SK-N-SH (cell line): ENCODE data around the gene PRRG4. TPM values are rescaled to one million over a fixed set of nuclear protein-coding genes. Genes with fewer than 3 reads are reported as not detected.

Experiments
- CTCF ChIA-PET: fragments of 300-600, 350-600 bp; formaldehyde crosslinking; extraction: SDS; loops from one replicate; lab custom pipeline; 2021; lab: Yijun Ruan, JAX
- POLR2A ChIA-PET: fragments of 350-600 bp; sonication (Branson Sonifier 250); formaldehyde crosslinking; extraction: SDS; loops from one replicate; lab custom pipeline; 2020; ENCODE audit warnings: antibody characterized with exemption, inconsistent platforms; lab: Yijun Ruan, JAX
- DNase-seq: peaks from one replicate; pipeline ENCODE4 v3.0.0; 2012
- H2AFZ ChIP-seq: fragments of 200-600 bp; sonication (generic); 2 replicates; pipeline ENCODE4 v1.8.1; 2016; ENCODE audit warnings: antibody characterized with exemption, mild to moderate bottlenecking, low read depth
- H3F3A ChIP-seq: fragments of 200-600 bp; sonication (generic); replicated peaks from 2 replicates; pipeline ENCODE3; 2016; ENCODE audit warnings: antibody characterized with exemption, mild to moderate bottlenecking; ENCODE audit not compliant: insufficient read depth
- H3K27ac ChIP-seq, 2 experiments: fragments of 200-500 bp in 1 of 2; fragments of 200-600 bp in 1 of 2; sonication (Bioruptor generic) in 1 of 2; sonication (generic), shearing (Covaris generic) in 1 of 2; 2 replicates each; pipeline versions ENCODE4 v1.5.1 to v1.6.1; 2014 to 2016; ENCODE audit warnings: low read depth in 2 of 2, inconsistent platforms in 1 of 2, low read length in 1 of 2, mild to moderate bottlenecking in 1 of 2, mixed read lengths in 1 of 2
- H3K27me3 ChIP-seq: fragments of 200-600 bp; sonication (generic), shearing (Covaris generic); 2 replicates; pipeline ENCODE4 v1.6.1; 2016; ENCODE audit warnings: mixed run types; ENCODE audit not compliant: insufficient read depth
- H3K36me3 ChIP-seq, 2 experiments: fragments of 200-500 bp in 1 of 2; fragments of 200-600 bp in 1 of 2; sonication (Bioruptor generic) in 1 of 2; sonication (generic) in 1 of 2; replicated peaks in 1 of 2; 2 replicates each; pipeline versions ENCODE3 to v1.5.1; 2014 to 2016; ENCODE audit warnings: low read length in 1 of 2, mild to moderate bottlenecking in 1 of 2; ENCODE audit not compliant: insufficient read depth in 2 of 2, control insufficient read depth in 1 of 2
- H3K4me1 ChIP-seq, 2 experiments: fragments of 200-500 bp in 1 of 2; fragments of 200-600 bp in 1 of 2; sonication (Bioruptor generic) in 1 of 2; sonication (generic), shearing (Covaris generic) in 1 of 2; 2 replicates each; pipeline versions ENCODE4 v1.5.1 to v1.6.1; 2014 to 2016; ENCODE audit warnings: low read depth in 1 of 2, low read length in 1 of 2, mixed run types in 1 of 2; ENCODE audit not compliant: insufficient read depth in 2 of 2, control insufficient read depth in 1 of 2
- H3K4me2 ChIP-seq: fragments of 200-600 bp; sonication (generic), shearing (Covaris generic); 2 replicates; pipeline ENCODE4 v1.6.1; 2017; ENCODE audit warnings: mixed run types
- H3K4me3 ChIP-seq, 2 experiments: fragments of 200-500 bp in 1 of 2; fragments of 200-600 bp in 1 of 2; sonication (Bioruptor generic) in 1 of 2; sonication (generic), shearing (Covaris generic) in 1 of 2; 2 replicates each; pipeline versions ENCODE4 v1.5.1 to v1.8.1; 2014 to 2016; ENCODE audit warnings: low read depth in 2 of 2, inconsistent platforms in 1 of 2, low read length in 1 of 2, mild to moderate bottlenecking in 1 of 2, mixed read lengths in 1 of 2, moderate library complexity in 1 of 2
- H3K79me2 ChIP-seq: fragments of 200-600 bp; sonication (generic); 2 replicates; pipeline ENCODE4 v1.8.1; 2017; ENCODE audit warnings: mild to moderate bottlenecking; ENCODE audit not compliant: insufficient read depth
- H3K9ac ChIP-seq: fragments of 200-600 bp; sonication (generic); 2 replicates; pipeline ENCODE4 v1.6.1; 2017; ENCODE audit warnings: mixed run types
- H3K9me2 ChIP-seq: fragments of 200-600 bp; sonication (generic); 2 replicates; pipeline ENCODE4 v1.6.1; 2017; ENCODE audit warnings: mixed run types
- H3K9me3 ChIP-seq: fragments of 200-600 bp; sonication (generic); 2 replicates; pipeline ENCODE4 v1.6.1; 2017; ENCODE audit warnings: mixed run types, mild to moderate bottlenecking, moderate library complexity
- H4K20me1 ChIP-seq: fragments of 200-600 bp; sonication (generic); 2 replicates; pipeline ENCODE4 v1.6.1; 2017; ENCODE audit warnings: mild to moderate bottlenecking, mixed run types; ENCODE audit not compliant: insufficient read depth
- CHD2 ChIP-seq: fragments of 150-350 bp; IDR thresholded peaks from 2 replicates; pipeline ENCODE4 v1.6.1; 2018; ENCODE audit warnings: low read length; ENCODE audit not compliant: partially characterized antibody
- ELF1 ChIP-seq: IDR thresholded peaks from 2 replicates; pipeline ENCODE4 v1.4.0; 2012
- EZH2phosphoT487 ChIP-seq: fragments of 200-600 bp; sonication (generic); IDR thresholded peaks from 2 replicates; pipeline ENCODE4 v1.6.1; 2017; ENCODE audit warnings: low read depth, mixed run types, mild to moderate bottlenecking, antibody characterized with exemption, moderate library complexity, borderline replicate concordance
- GABPA ChIP-seq: IDR thresholded peaks from 2 replicates; pipeline ENCODE4 v1.4.0; 2012; ENCODE audit warnings: low read depth, mild to moderate bottlenecking
- JUND ChIP-seq: IDR thresholded peaks from 2 replicates; pipeline ENCODE4 v1.4.0; 2012
- MEF2A ChIP-seq: IDR thresholded peaks from 2 replicates; pipeline ENCODE4 v1.4.0; 2012; ENCODE audit warnings: low read depth, borderline replicate concordance
- MXI1 ChIP-seq: IDR thresholded peaks from 2 replicates; pipeline ENCODE4 v1.6.1; 2012; ENCODE audit warnings: mild to moderate bottlenecking, low read depth, low read length, improper control_type of control experiment
- NFIC ChIP-seq: IDR thresholded peaks from 2 replicates; pipeline ENCODE4 v1.4.0; 2012; ENCODE audit warnings: borderline replicate concordance
- NRF1 ChIP-seq: IDR thresholded peaks from 2 replicates; pipeline ENCODE4 v1.6.1; 2012; ENCODE audit warnings: low read depth, mild to moderate bottlenecking, low read length
- RAD21 ChIP-seq: IDR thresholded peaks from 2 replicates; pipeline ENCODE4 v1.6.1; 2012; ENCODE audit warnings: mild to moderate bottlenecking, low read length
- RCOR1 ChIP-seq: fragments of 150-350 bp; IDR thresholded peaks from 2 replicates; pipeline ENCODE4 v1.6.1; 2017; ENCODE audit warnings: antibody characterized with exemption, low read length
- TAF1 ChIP-seq: IDR thresholded peaks from 2 replicates; pipeline ENCODE4 v1.6.1; 2012; ENCODE audit warnings: low read depth, mild to moderate bottlenecking, low read length, moderate library complexity, borderline replicate concordance
- TCF12 ChIP-seq: IDR thresholded peaks from 2 replicates; pipeline ENCODE4 v1.4.0; 2012
- TEAD4 ChIP-seq: IDR thresholded peaks from 2 replicates; pipeline ENCODE4 v1.4.0; 2012; ENCODE audit warnings: mild to moderate bottlenecking, borderline replicate concordance; ENCODE audit not compliant: insufficient read depth
- YY1 ChIP-seq: IDR thresholded peaks from 2 replicates; pipeline ENCODE4 v1.4.0; 2012; ENCODE audit warnings: low read depth, mild to moderate bottlenecking
- WGBS: methylation state at CpG from one replicate; pipeline ENCODE4 v1.1.6; 2017; ENCODE audit warnings: low lambda C conversion rate; 5-methylcytosine and 5-hydroxymethylcytosine counted together
- polyA plus RNA-seq, 3 experiments: library from polyadenylated mRNA; depleted of rRNA; stranded (reverse); fragments of >200 nt; gene quantifications; 2 replicates each; pipeline ENCODE4 v1.2.3, GENCODE V29; 2012
- TF ChIP-seq, protein P1 (sequence below): IDR thresholded peaks from 2 replicates; pipeline ENCODE4 v1.4.0; 2012; ENCODE audit warnings: low read depth, borderline replicate concordance
- TF ChIP-seq, protein P2 (sequence below): fragments of 200-600 bp; sonication (generic); IDR thresholded peaks from 2 replicates; pipeline ENCODE4 v1.6.1; 2017; ENCODE audit warnings: antibody characterized with exemption, mild to moderate bottlenecking, moderate library complexity
- TF ChIP-seq, protein P3 (sequence below): IDR thresholded peaks from 2 replicates; pipeline ENCODE4 v1.4.0; 2012; ENCODE audit warnings: low read depth
- TF ChIP-seq, protein P4 (sequence below): fragments of 150-350 bp; IDR thresholded peaks from 2 replicates; pipeline ENCODE4 v1.6.1; 2016; ENCODE audit warnings: mild to moderate bottlenecking, low read depth, low read length
- TF ChIP-seq, protein P5 (sequence below): IDR thresholded peaks from 2 replicates; pipeline ENCODE4; 2012

The PRRG4 gene
- polyA plus RNA-seq, 1 of the 3 experiments (the other 2 are of a cell fraction) = 0.21 TPM

DNA sequence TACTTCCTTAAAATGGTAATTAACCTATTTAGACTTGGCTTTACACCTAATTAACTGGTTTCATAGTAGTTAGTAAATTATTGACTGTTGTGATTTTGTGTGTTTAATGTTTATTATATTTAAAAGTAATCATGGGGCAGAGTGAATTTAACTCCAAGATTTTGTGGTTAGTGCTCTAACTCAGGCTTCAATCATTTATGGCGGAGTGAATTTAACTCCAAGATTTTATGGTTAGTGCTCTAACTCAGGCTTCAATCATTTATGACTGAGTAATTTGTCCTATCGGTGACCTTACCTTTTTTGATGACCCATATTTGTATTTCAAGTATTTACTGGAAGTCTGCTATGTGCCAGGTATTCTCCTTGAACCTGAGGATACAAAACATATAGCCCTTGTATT, 7.2 kb downstream of the PRRG4 start (continued):
- TF ChIP-seq EZH2phosphoT487 (no peak), NFIC (no peak)

DNA sequence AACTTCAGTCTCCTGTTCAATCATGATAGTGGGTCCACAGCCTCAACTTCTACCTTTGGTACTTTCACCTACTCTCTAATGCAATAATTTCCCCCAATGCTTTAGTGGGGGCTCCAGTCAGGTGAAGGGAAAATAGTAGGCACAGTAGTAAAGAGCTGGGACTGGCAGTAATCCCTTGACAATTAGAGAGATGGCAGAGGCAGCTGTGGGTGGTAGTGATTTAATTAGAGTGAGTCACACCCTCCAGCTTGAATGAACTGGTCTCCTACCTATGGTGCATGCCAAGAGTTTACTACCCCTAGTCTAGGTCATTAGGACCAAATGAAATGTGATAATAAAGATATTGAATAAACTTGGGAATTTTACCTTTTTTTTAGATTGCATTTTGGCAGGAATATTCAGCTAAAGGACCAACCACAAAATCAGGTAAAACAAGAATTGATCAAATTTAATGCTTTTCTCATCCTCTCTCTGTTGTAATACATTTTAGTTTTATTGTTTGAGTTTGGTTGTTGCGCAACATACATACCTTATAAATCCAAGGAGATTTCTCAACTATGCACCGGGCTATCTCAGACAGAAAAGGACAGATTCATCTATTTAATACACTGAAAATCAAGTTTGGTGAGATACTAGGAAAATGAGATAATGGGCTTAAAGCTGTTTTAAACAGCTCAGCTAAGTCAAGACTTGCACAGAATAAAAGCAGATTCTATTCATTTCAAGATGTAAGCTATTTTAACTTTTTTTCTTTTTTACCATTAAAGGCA, 9.0 kb downstream of the PRRG4 start:
- H3K9me3 ChIP-seq = no peaks in the 10 kb centered on the region
- no peaks in the 10 kb centered on the region for H4K20me1 ChIP-seq
- H3K9me2 ChIP-seq = no peaks in the 10 kb centered on the region
- ChIA-PET POLR2A (no interaction called here), CTCF (interaction anchor here (1.3 kb wide), 1 partner anchor 29 kb away, joined by 3 read pairs; no protein-coding TSS in a partner anchor)
- no peak overlapping the region for H3K4me3 ChIP-seq
- no peak for DNase-seq
- H3K27ac ChIP-seq = no peak overlapping the region
- no peaks in the 10 kb centered on the region for H3F3A ChIP-seq
- H2AFZ ChIP-seq = no peak overlapping the region
- no peak overlapping the region for H3K9ac ChIP-seq
- WGBS = 54% methylated on average over 2 of the region's 2 CpGs
- H3K79me2 ChIP-seq = no peaks in the 10 kb centered on the region
- TF ChIP-seq GABPA = no peak
- no peak for TF ChIP-seq NFIC
- TF ChIP-seq MXI1 = no peak
- no peak for TF ChIP-seq YY1
- TF ChIP-seq MEF2A = no peak
- no peak for TF ChIP-seq TCF12
- TF ChIP-seq, protein P1, sequence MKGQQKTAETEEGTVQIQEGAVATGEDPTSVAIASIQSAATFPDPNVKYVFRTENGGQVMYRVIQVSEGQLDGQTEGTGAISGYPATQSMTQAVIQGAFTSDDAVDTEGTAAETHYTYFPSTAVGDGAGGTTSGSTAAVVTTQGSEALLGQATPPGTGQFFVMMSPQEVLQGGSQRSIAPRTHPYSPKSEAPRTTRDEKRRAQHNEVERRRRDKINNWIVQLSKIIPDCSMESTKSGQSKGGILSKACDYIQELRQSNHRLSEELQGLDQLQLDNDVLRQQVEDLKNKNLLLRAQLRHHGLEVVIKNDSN = no peak
- TF ChIP-seq, protein P2, sequence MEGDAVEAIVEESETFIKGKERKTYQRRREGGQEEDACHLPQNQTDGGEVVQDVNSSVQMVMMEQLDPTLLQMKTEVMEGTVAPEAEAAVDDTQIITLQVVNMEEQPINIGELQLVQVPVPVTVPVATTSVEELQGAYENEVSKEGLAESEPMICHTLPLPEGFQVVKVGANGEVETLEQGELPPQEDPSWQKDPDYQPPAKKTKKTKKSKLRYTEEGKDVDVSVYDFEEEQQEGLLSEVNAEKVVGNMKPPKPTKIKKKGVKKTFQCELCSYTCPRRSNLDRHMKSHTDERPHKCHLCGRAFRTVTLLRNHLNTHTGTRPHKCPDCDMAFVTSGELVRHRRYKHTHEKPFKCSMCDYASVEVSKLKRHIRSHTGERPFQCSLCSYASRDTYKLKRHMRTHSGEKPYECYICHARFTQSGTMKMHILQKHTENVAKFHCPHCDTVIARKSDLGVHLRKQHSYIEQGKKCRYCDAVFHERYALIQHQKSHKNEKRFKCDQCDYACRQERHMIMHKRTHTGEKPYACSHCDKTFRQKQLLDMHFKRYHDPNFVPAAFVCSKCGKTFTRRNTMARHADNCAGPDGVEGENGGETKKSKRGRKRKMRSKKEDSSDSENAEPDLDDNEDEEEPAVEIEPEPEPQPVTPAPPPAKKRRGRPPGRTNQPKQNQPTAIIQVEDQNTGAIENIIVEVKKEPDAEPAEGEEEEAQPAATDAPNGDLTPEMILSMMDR = no peak
- no peaks in the 10 kb centered on the region for H3K36me3 ChIP-seq
- H3K4me1 ChIP-seq = no peaks in the 10 kb centered on the region
- no peaks in the 10 kb centered on the region; the same call in 1 of the 2 replicates for H3K27me3 ChIP-seq
- no peak overlapping the region for H3K4me2 ChIP-seq

DNA sequence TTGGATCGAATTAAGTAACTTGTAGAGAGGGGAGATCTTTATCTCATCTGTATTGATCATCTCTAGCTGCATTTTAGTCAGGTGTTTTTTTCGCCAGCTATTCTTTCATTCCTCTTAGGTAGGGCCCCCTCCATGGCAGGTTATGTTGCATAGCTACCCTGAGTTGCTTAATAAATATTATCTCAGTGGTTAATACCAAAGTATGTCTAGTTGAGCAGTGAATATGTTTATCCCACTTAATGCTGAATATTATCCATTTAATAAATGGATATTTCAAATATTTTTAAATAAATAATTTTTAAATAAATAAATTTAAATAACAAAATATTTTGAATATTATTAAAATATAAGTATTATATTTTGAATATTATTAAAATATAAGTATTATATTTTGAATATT, 9.6 kb downstream of the PRRG4 start:
- H3K27ac ChIP-seq = no peak overlapping the region
- ChIA-PET POLR2A (no interaction called here), CTCF (interaction anchor here (1.3 kb wide), 1 partner anchor 30 kb away, joined by 3 read pairs; no protein-coding TSS in a partner anchor)
- DNase-seq = no peak
- H4K20me1 ChIP-seq = no peaks in the 10 kb centered on the region
- no peaks in the 10 kb centered on the region for H3K4me1 ChIP-seq
- no peaks in the 10 kb centered on the region for H3K9me2 ChIP-seq
- no peak overlapping the region for H2AFZ ChIP-seq
- H3K4me2 ChIP-seq = no peak overlapping the region
- no peak overlapping the region for H3K9ac ChIP-seq
- H3K79me2 ChIP-seq = no peaks in the 10 kb centered on the region
- H3K27me3 ChIP-seq = no peaks in the 10 kb centered on the region; the same call in 1 of the 2 replicates
- 28% methylated on average over 2 of the region's 2 CpGs for WGBS
- no peaks in the 10 kb centered on the region for H3K36me3 ChIP-seq
- no peak overlapping the region for H3K4me3 ChIP-seq
- no peaks in the 10 kb centered on the region for H3F3A ChIP-seq
- no peaks in the 10 kb centered on the region for H3K9me3 ChIP-seq
- TF ChIP-seq, protein P3, sequence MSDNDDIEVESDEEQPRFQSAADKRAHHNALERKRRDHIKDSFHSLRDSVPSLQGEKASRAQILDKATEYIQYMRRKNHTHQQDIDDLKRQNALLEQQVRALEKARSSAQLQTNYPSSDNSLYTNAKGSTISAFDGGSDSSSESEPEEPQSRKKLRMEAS = no peak
- no peak for TF ChIP-seq TCF12
- TF ChIP-seq TEAD4 = no peak
- no peak for TF ChIP-seq EZH2phosphoT487
- TF ChIP-seq RCOR1 = no peak
- no peak for TF ChIP-seq JUND
- TF ChIP-seq CHD2 = no peak
- TF ChIP-seq, protein P4, sequence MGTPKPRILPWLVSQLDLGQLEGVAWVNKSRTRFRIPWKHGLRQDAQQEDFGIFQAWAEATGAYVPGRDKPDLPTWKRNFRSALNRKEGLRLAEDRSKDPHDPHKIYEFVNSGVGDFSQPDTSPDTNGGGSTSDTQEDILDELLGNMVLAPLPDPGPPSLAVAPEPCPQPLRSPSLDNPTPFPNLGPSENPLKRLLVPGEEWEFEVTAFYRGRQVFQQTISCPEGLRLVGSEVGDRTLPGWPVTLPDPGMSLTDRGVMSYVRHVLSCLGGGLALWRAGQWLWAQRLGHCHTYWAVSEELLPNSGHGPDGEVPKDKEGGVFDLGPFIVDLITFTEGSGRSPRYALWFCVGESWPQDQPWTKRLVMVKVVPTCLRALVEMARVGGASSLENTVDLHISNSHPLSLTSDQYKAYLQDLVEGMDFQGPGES = no peak
- no peak for TF ChIP-seq NFIC
- TF ChIP-seq YY1 = no peak
- TF ChIP-seq NRF1 = no peak
- TF ChIP-seq, protein P5, sequence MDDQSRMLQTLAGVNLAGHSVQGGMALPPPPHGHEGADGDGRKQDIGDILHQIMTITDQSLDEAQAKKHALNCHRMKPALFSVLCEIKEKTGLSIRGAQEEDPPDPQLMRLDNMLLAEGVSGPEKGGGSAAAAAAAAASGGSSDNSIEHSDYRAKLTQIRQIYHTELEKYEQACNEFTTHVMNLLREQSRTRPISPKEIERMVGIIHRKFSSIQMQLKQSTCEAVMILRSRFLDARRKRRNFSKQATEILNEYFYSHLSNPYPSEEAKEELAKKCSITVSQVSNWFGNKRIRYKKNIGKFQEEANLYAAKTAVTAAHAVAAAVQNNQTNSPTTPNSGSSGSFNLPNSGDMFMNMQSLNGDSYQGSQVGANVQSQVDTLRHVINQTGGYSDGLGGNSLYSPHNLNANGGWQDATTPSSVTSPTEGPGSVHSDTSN = no peak
- no peak for TF ChIP-seq ELF1
- no peak for TF ChIP-seq RAD21
- TF ChIP-seq TAF1 = no peak
